HG03571 (cell line): Measurements from ENCODE around the gene MCOLN1.
A peak's percentile ranks its signal among the peaks of the same experiment; 100 is the strongest.

Source experiments
- ATAC-seq: cut with Tn5 transposase; IDR thresholded peaks from one replicate; pipeline ENCODE4 v1.9.1; 2021; ENCODE audit not compliant: unreplicated experiment

Gene MCOLN1

GRCh38 chr19:7522072-7522922 is at the start of gene MCOLN1:
TSS of gene MCOLN1 (plus strand) at chr19:7522624. CDS start at chr19:7522751, 127 bp downstream.
- peak; percentile 74 for ATAC-seq

GRCh38 chr19:7475665-7476064 is 46.8 kb upstream of the MCOLN1 start:
- ATAC-seq: no peak

DNA sequence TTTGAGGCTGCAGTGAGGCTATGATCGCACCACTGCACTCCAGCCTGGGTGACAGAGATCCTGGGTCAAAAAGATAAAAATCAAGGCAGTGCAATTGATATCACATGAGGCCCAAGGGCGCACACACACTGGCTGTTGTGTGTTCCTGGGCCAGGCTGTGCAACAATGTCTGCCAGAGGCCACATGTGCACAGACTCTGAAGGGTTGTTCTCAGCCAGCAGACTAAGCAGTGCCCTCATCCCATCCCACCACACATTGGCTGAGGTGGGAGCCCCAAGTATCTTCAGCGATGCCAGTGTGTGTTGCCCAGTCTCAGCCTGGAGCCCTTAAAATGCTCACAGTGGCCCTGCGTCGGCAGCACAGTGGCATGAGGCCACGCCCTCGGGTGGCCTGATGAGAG is 46.2 kb upstream of the MCOLN1 start:
- no peak for ATAC-seq

DNA sequence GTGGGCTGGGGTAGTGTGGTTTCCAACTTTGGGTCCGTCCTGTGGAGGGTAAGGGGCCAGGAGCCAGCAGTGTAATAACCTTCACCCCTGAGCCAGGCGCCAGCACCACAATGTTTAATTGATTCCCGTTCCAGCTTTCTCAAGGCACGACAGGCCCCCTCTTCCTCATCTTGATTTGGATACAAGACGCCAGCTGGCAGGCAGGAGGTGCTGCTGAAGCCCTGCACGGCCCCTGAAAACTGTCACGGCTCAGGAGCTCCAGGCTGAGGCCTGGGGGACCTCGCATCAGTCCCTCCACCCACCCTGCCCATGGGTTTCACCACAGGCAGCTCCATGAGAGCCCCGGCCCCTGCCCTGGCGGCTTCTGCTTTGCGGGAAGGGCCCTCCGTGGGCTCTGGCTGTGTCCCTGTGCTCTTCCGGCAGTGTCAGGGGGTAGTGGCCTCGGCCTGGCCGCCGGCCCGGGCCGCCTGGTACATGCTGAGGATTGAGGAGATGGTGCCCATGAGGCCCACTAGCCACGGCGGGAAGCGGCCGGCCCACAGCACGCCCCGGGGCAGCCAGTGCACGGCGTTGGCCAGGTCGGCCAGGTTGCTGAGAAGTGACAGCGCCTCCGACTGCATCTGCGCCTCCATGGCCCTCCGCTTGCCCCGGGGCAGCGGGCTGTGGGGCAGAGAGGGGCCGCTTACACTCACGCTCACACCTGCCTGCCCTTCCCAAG is 45.5 kb upstream of the MCOLN1 start:
- no peak for ATAC-seq

- no peak for ATAC-seq
These were observed 44.7 kb upstream of the MCOLN1 start for GRCh38 chr19:7477758-7478157.

DNA sequence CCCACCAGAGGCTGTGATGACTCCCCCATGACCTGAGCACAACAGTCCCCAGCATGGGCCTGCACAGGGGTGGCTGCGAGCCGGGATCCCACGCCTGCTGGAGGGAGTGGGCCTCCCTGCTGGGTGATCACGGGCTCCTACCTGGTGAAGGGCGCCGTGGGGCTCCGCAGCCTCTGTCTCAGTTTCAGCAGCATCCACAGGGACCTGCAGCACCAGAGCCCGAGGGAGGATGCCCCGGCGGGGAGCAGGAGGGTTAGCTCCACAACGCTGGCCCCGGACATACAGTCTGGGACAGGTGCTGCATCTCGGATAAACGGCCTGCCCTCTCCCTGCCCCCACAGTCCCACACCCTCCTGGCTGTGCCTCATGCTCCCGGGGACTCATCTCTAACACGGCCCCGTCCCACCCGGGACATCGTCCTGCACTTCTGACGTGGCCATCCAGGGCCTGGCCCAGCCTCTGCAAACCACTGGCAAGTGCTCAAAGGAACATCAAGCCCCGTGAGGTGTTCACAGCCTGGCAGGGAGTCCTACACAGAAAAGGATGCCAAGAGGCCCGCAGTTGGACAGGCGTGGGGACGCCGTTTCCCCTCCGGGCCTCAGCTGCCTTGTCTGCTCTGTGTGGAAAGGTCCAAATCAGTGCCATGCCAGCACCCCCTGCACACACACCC is 44.1 kb upstream of the MCOLN1 start:
- ATAC-seq: no peak

DNA sequence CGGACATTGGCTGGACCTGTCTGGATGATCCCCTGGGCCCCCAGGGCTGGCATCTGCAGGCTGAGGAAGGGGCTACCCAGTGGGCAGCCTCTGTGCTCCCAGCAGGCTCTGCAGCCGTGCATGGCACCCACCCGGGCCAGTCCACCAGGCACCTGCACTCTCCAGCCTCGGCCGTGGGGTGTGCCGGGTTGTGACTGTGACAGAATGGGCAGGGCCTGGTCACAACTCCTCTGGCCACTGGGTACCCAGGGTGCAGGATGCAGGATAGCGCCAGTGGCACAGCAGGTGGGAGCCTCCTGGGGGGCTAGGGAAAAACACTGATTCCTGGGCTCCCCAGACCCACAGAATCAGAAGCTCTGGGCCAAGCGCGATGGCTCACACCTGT is 43.6 kb upstream of the MCOLN1 start:
- ATAC-seq: no peak

- ATAC-seq: no peak
These were observed 42.0 kb upstream of the MCOLN1 start for GRCh38 chr19:7480222-7480969.

DNA sequence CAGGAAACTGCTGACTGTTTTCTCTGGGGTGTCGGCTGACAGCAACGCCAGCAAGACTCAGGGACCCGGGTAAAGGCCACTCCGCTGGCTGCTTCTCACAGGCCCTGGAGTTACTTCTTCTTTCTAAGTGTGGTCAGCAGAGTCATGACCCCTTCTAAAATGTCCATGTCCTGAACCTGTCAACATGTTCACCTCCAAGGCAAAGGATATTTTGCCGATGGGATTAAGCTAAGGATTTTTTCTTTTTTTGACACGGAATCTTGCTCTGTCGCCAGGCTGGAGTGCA is 41.5 kb upstream of the MCOLN1 start:
- no peak for ATAC-seq

DNA sequence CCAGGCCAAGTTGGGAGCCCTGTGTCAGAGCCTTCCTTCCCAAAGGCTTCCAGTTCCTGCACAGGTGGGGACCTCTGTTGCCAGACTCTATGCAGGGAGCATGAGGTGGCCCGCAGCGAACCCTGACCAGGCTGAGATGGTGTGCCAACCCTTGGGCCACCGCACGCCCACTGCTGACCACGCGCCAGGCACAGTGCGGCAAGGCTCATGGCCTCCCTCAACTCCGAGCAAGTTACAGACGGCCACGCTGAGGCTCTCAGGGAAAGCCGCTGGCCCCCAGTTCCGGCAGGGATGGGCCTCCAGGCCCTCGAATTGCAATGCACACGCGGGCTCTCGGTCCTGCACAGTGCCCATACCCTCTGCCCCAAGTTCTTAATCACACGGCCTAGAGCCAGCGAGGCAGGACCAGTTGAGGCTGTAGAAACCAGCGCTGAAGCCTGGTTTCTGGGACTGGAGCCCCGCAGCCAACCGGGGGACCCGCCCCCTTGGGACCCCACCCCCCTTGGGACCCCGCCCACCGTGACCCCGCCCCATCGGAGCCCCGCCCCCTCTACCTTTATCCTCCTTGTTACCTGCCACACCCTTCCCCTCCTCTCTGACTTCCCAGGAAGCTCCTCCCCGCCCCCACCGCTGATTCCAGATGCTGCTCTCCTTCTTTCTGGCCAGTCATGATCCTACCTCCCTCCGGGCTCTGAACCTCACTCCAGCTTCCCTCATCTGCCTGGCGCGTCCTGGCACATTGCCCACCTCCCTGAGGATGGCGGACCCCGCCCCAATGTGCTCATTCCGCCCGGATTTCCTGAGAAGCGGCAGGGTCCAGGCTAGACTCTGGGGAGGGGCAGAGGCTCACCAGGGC is 39.6 kb upstream of the MCOLN1 start:
- no peak for ATAC-seq

DNA sequence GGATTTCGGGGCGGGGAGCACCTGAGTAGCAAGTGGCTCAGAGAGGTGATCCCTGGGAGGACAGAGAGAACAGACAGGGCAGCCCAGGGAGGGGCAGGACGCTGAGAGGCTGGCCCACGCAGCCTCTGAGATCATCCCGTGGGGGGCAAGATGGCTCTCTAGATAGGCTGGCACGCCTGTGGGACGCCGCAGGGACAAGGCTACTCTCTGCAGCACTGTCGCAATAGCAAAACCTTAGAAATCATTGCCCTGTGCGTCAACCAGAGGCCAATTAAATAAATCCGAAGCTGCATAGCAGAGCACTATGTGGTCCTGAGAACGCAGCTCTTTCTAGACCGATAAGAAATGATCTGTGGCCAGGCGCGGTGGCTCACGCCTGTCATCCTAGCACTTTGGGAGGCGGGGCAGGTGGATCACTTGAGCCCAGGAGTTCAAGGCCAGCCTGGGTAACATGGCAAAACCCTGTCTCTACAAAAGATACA is 38.7 kb upstream of the MCOLN1 start:
- no peak for ATAC-seq

DNA sequence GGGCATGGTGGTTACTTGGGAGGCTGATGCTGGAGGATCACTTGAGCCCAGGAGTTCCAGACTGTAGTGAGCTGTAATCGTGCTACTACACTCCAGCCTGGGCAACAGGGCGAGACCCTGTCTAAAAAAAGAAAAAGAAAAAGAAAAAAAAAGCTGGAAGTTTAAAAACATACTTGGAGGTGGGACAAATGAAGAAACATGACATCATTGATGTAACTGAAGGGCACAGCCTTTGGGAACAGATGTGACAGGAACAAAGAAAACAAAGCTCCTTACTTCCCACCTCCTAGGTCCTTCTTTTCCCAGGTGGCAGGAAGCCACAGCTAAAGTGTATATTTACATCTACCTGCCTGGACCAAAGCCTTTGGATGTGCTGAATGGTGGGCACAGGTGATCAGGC is 35.5 kb upstream of the MCOLN1 start:
- ATAC-seq: no peak

DNA sequence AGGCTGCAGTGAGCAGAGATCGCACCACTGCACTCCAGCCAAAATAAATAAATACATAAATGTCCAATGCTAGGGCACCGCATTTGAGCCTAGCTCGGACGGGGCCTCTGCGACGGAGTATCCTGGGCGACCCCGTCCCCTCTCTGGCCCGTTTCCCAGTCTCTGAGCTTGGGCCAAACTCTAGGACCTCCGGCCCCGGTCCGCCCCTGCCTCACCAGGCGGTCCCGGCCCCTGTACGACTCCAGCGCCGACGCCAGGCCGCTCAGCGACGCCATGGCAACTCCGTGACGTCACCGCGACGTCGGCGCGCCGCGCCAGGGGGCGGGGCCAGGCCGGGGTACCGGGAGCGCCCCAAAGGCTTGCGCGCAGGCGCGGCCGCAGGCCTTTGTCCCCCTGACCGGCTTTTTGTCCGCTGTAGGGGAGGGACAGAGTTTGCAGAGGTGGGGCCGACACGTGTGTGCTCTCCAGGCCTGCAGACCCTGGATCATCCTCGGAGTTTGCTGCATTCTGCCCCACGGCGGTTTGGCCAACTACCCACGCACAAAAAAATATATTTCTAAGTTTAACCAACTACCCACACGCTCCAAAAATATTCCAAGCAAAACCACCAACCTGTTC is 33.6 kb upstream of the MCOLN1 start, which contains the start of gene PEX11G:
Gene PEX11G (minus strand): TSS at position 300 of the 618 bp plus-strand sequence. CDS start 25 bp downstream, at position 275.
- no peak for ATAC-seq

- no peak for ATAC-seq
These were observed 32.8 kb upstream of the MCOLN1 start for GRCh38 chr19:7489609-7490044.

GRCh38 chr19:7492142-7492541 is 30.3 kb upstream of the MCOLN1 start:
- ATAC-seq: no peak

GRCh38 chr19:7492558-7492957 is 29.9 kb upstream of the MCOLN1 start:
- no peak for ATAC-seq

DNA sequence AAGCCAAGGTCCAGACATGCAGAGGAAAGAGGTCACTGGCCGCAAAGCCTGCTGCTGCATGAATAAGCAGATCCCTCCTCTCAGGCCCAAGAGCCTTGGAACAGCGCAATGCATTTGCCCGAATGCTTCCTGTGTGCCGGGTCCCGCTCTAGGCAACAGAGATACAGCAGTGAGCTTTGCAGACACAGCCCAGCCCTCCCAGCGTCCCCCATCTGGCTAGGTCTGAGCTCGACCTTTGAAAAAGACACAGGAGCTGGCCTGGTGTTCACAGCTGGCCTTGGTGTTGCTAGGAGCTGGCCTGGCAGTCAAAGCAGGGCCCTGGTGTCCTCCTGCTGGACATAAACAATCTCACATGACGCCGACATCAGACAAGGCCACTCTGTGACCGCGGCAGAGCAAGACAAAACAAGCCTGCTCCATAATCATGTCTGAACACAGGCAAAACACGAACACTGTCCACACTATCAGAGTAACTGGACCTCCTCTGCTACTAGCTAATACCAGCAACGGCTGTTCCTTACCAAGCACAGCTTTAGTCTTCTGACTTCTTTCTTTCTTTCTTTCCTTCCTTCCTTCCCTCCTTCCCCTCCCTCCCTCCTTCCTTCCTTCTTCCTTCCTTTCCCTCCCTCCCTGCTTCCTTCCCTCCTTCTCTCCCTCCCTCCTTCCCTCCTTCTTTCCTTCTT is 27.9 kb upstream of the MCOLN1 start:
- no peak for ATAC-seq

DNA sequence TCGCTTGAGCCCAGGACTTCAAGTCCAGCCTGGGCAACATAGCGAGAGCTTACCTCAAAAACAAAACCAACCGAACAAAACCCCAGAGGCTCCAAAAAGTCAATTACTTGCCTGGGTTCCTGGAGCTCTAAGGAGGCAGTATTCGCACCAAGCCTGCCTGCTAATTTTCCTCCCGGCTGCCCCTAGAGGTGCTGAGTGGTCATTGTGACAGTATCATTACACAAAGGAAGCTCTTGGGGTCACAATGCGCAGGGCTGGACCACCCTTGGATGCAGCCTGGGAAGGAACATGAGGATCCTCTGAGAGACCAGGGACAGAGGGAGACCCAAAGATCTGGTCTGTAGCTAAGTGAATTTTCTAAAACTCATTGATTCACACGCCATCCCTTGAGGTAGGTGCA is 25.1 kb upstream of the MCOLN1 start:
- no peak for ATAC-seq

DNA sequence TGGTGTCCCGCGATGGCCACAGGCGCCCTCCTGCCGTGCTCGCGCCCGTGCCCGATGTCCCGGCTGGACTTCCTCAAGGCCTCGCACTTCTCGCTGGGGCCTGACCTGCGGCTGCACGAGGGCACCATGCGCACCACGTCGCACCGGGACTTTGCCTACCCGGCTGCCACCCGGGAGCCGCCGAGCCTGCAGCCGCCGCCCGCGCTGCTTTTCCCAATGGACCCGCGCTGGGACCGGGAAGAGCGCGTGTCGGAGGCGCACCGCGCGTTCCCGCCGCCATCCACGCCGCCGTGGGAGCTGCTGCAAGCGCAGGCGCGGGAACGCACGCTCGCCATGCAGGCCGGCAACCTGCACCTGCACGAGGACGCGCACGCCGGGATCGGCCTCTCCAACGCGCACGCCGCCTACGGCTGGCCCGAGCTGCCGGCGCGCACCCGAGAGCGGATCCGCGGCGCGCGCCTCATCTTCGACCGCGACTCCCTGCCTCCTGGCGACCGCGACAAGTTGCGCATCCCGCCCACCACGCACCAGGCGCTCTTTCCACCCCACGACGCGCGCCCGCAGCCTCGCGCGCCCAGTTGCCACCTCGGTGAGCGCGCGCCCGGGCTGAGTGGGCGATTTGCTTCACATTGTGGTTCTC is 21.5 kb upstream of the MCOLN1 start:
- ATAC-seq: no peak
